Liver (tissue), 9 donors: ENCODE data around the gene TMEM14A. TPM values are rescaled to one million over a fixed set of nuclear protein-coding genes. Genes with fewer than 3 reads are reported as not detected.
A peak's percentile ranks its signal among the peaks of the same experiment; 100 is the strongest.

Source experiments
- DNase-seq: peaks from one replicate; pipeline ENCODE4 v3.0.0-alpha.2; 2017; ENCODE audit warnings: low spot score
- H3K27ac ChIP-seq, 2 donors: one replicate each; pipeline ENCODE4 v1.7.0; 2013; ENCODE audit warnings: inconsistent platforms in 2 of 2, low read length in 2 of 2, control low read depth in 1 of 2, low read depth in 1 of 2, mild to moderate bottlenecking in 1 of 2
- H3K27me3 ChIP-seq, 4 donors: one replicate each; pipeline versions ENCODE4 v1.6.1 to v1.7.0; 2013; ENCODE audit warnings: low read length in 3 of 4, inconsistent platforms in 1 of 4, mild to moderate bottlenecking in 1 of 4, moderate library complexity in 1 of 4; ENCODE audit not compliant: control insufficient read depth in 4 of 4, insufficient read depth in 4 of 4
- H3K36me3 ChIP-seq, 4 donors: one replicate each; pipeline versions ENCODE4 v1.6.1 to v1.7.0; 2013; ENCODE audit warnings: low read length in 3 of 4, mild to moderate bottlenecking in 3 of 4, low read depth in 1 of 4, moderate library complexity in 1 of 4; ENCODE audit not compliant: control insufficient read depth in 4 of 4, insufficient read depth in 3 of 4
- H3K4me1 ChIP-seq, 4 donors: one replicate each; pipeline versions ENCODE4 v1.6.1 to v1.7.0; 2013; ENCODE audit warnings: low read length in 3 of 4, mild to moderate bottlenecking in 3 of 4, moderate library complexity in 1 of 4; ENCODE audit not compliant: control insufficient read depth in 4 of 4, insufficient read depth in 4 of 4
- H3K4me3 ChIP-seq, 3 donors: one replicate each; pipeline versions ENCODE4 v1.6.1 to v1.7.0; 2013; ENCODE audit warnings: low read length in 3 of 3, control low read depth in 1 of 3, low read depth in 1 of 3, mild to moderate bottlenecking in 1 of 3
- H3K9ac ChIP-seq, 2 donors: one replicate each; pipeline ENCODE4 v1.7.0; 2013; ENCODE audit warnings: low read length in 2 of 2, mild to moderate bottlenecking in 2 of 2, moderate library complexity in 2 of 2, control low read depth in 1 of 2, low read depth in 1 of 2
- H3K9me3 ChIP-seq, 4 donors: one replicate each; pipeline versions ENCODE4 v1.6.1 to v1.7.0; 2013; ENCODE audit warnings: low read length in 3 of 4; ENCODE audit not compliant: control insufficient read depth in 4 of 4
- CTCF ChIP-seq: fragments of 150-350 bp; IDR thresholded peaks from 2 replicates; pipeline ENCODE4 v1.5.1; 2017; ENCODE audit warnings: improper control_type of control experiment, low read depth, low read length; ENCODE audit not compliant: missing input control
- EGR1 ChIP-seq, 2 donors: IDR thresholded peaks; 2 replicates each; pipeline ENCODE4 v1.6.1; 2016 to 2018; ENCODE audit warnings: antibody characterized with exemption in 2 of 2, low read depth in 2 of 2
- FOXA2 ChIP-seq: IDR thresholded peaks from 2 replicates; pipeline ENCODE4 v1.6.1; 2016; ENCODE audit warnings: antibody characterized with exemption
- GABPA ChIP-seq, 2 donors: IDR thresholded peaks in 1 of 2; conservative IDR thresholded peaks in 1 of 2; 2 replicates each; pipeline ENCODE4 v1.6.1; 2016; ENCODE audit warnings: antibody characterized with exemption in 2 of 2, mild to moderate bottlenecking in 1 of 2, moderate library complexity in 1 of 2
- HNF4A ChIP-seq, 2 donors: conservative IDR thresholded peaks; 2 replicates each; pipeline ENCODE4 v1.6.1; 2016; ENCODE audit warnings: antibody characterized with exemption in 2 of 2, mild to moderate bottlenecking in 2 of 2
- HNF4G ChIP-seq: IDR thresholded peaks from 2 replicates; pipeline ENCODE4 v1.6.1; 2016; ENCODE audit warnings: antibody characterized with exemption
- JUND ChIP-seq, 2 donors: IDR thresholded peaks; 2 replicates each; pipeline ENCODE4 v1.6.1; 2016; ENCODE audit warnings: antibody characterized with exemption in 2 of 2
- MAX ChIP-seq: IDR thresholded peaks from 2 replicates; pipeline ENCODE4 v1.6.1; 2016; ENCODE audit warnings: antibody characterized with exemption
- NR2F2 ChIP-seq: IDR thresholded peaks from 2 replicates; pipeline ENCODE4 v1.6.1; 2016; ENCODE audit warnings: antibody characterized with exemption
- RAD21 ChIP-seq, 2 donors: IDR thresholded peaks; 2 replicates each; pipeline ENCODE4 v1.6.1; 2016; ENCODE audit warnings: antibody characterized with exemption in 2 of 2, mild to moderate bottlenecking in 2 of 2
- RXRA ChIP-seq, 2 donors: IDR thresholded peaks; 2 replicates each; pipeline ENCODE4 v1.6.1; 2017 to 2018; ENCODE audit warnings: antibody characterized with exemption in 2 of 2, mild to moderate bottlenecking in 1 of 2
- SP1 ChIP-seq: IDR thresholded peaks from 2 replicates; pipeline ENCODE4 v1.6.1; 2018; ENCODE audit warnings: antibody characterized with exemption, mild to moderate bottlenecking
- TAF1 ChIP-seq: conservative IDR thresholded peaks from 2 replicates; pipeline ENCODE4 v1.6.1; 2016; ENCODE audit warnings: antibody characterized with exemption, mild to moderate bottlenecking
- YY1 ChIP-seq: IDR thresholded peaks from 2 replicates; pipeline ENCODE4 v1.6.1; 2016; ENCODE audit warnings: antibody characterized with exemption, mild to moderate bottlenecking
- WGBS: extraction: QIAGEN DNeasy Blood & Tissue Kit; methylation state at CpG from one replicate; pipeline ENCODE4 v1.1.7; 2013; 5-methylcytosine and 5-hydroxymethylcytosine counted together
- polyA plus RNA-seq, 2 donors: library from polyadenylated mRNA; stranded (reverse) in 1 of 2; unstranded in 1 of 2; fragments of 200-250 nt in 1 of 2; fragments of >200 nt in 1 of 2; fragmentation: Nextera tagmentation in 1 of 2; extraction: Ambion mirVana in 1 of 2; gene quantifications; one replicate each; pipeline versions ENCODE4 v1.2.1 to v1.2.3, GENCODE V29; 2013 to 2015
- total RNA-seq, 2 donors: library from RNA; depleted of rRNA; stranded (reverse); fragments of >200 nt; gene quantifications; one replicate each; pipeline ENCODE4 v1.2.3, GENCODE V29; 2014
- TF ChIP-seq, protein P1 (sequence below): IDR thresholded peaks from 2 replicates; pipeline ENCODE4 v1.6.1; 2016; ENCODE audit warnings: antibody characterized with exemption
- TF ChIP-seq, protein P2 (sequence below): IDR thresholded peaks from 2 replicates; pipeline ENCODE4 v1.6.1; 2016; ENCODE audit warnings: antibody characterized with exemption
- donor health status: healthy.
- donor health status: healthy.
- donor health status: healthy.
- donor health status: healthy.
- donor health status: healthy.

The TMEM14A gene
- total and polyA plus RNA-seq, 4 donors: 15.6 to 63.6 (median 22.9) TPM

DNA sequence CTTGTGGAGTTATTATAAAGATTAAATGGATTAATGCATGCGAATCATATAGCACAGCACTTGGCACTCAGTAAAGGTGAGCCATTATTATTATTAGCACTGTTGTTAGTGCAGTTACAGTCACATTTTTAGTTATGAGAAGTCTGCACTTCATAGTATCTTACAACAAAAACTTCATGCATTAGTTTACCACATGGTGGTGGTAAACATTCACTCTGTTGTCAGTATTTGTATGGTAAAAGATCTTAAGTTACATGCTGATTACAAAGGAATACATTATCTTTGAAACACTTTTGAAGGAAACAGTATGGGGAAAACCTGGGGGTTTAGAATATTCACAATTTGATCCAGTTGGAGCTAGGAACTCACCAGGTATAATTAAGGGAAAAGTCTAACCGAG, 20.8 kb downstream of the TMEM14A start (continued):
- no peak for TF ChIP-seq SP1

GRCh38 chr6:52693773-52694172, 22.9 kb downstream of the TMEM14A start:
- no peaks in the 10 kb centered on the region for H3K9me3 ChIP-seq
- no peak for DNase-seq
- H3K4me1 ChIP-seq: peaks cover 3 to 18% (median 14%) of the 10 kb centered on the region in 4 donors

DNA sequence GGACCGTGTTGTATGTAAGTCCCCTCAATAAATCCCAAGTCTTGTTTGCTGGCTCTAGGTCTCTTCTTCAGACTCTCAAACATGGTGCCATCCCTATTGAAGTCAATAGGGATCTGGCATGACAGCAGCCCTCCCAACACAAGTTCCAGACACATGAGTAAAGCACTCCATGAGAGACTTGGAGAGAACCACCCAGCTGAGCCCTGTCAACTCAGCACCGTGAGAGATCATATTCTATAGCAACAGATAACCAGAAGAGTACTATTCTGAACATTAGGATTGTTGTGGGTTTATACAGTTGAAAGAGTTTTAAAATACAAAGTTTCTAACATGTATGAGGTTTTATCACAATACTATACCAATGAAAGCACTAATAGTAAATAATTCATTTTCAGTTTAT, 23.5 kb downstream of the TMEM14A start:
- peaks cover 3 to 18% (median 14%) of the 10 kb centered on the region in 4 donors for H3K4me1 ChIP-seq
- H3K27me3 ChIP-seq: no peaks in the 10 kb centered on the region
- H3K9me3 ChIP-seq: no peaks in the 10 kb centered on the region
- WGBS: 96% methylated on average over 2 of the region's 2 CpGs
- no peak for DNase-seq
- H3K9ac ChIP-seq: no peak overlapping the region
- H3K36me3 ChIP-seq: no peaks in the 10 kb centered on the region
- H3K4me3 ChIP-seq: no peak overlapping the region
- H3K27ac ChIP-seq: no peak overlapping the region
- TF ChIP-seq RXRA (IDR thresholded peaks at IDR 0.05) (no peak), GABPA (IDR thresholded peaks at IDR 0.05 in 1 of 2, conservative IDR thresholded peaks at IDR 0.05 in 1 of 2) (no peak), RAD21 (IDR thresholded peaks at IDR 0.05) (no peak), YY1 (no peak), MAX (no peak), FOXA2 (no peak), NR2F2 (no peak), HNF4A (conservative IDR thresholded peaks at IDR 0.05) (no peak), SP1 (no peak), EGR1 (IDR thresholded peaks at IDR 0.05; ENCODE audit: low read depth in 2 of 2) (no peak), HNF4G (no peak)
- TF ChIP-seq, protein P1, sequence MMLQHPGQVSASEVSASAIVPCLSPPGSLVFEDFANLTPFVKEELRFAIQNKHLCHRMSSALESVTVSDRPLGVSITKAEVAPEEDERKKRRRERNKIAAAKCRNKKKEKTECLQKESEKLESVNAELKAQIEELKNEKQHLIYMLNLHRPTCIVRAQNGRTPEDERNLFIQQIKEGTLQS: no peak
- TF ChIP-seq, protein P2, sequence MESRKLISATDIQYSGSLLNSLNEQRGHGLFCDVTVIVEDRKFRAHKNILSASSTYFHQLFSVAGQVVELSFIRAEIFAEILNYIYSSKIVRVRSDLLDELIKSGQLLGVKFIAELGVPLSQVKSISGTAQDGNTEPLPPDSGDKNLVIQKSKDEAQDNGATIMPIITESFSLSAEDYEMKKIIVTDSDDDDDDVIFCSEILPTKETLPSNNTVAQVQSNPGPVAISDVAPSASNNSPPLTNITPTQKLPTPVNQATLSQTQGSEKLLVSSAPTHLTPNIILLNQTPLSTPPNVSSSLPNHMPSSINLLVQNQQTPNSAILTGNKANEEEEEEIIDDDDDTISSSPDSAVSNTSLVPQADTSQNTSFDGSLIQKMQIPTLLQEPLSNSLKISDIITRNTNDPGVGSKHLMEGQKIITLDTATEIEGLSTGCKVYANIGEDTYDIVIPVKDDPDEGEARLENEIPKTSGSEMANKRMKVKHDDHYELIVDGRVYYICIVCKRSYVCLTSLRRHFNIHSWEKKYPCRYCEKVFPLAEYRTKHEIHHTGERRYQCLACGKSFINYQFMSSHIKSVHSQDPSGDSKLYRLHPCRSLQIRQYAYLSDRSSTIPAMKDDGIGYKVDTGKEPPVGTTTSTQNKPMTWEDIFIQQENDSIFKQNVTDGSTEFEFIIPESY: no peak

More at GRCh38 chr6:52693773-52694172, 22.9 kb downstream of the TMEM14A start:
- WGBS: 60% methylated on average over 4 of the region's 4 CpGs
- no peaks in the 10 kb centered on the region for H3K27me3 ChIP-seq
- no peak overlapping the region for H3K9ac ChIP-seq
- H3K36me3 ChIP-seq: no peaks in the 10 kb centered on the region
- no peak overlapping the region for H3K4me3 ChIP-seq
- H3K27ac ChIP-seq: no peak overlapping the region
- peak; percentile 83 for TF ChIP-seq MAX
- TF ChIP-seq SP1: peak; percentile 46
- TF ChIP-seq TAF1: no peak
- TF ChIP-seq GABPA (IDR thresholded peaks at IDR 0.05 in 1 of 2, conservative IDR thresholded peaks at IDR 0.05 in 1 of 2): no peak
- TF ChIP-seq, protein P1: no peak
- TF ChIP-seq JUND (IDR thresholded peaks at IDR 0.05): no peak
- no peak for TF ChIP-seq YY1
- TF ChIP-seq, protein P2: no peak
- peak in 1 of 2 donors; percentile 26 for TF ChIP-seq RXRA (IDR thresholded peaks at IDR 0.05)
- no peak for TF ChIP-seq EGR1 (IDR thresholded peaks at IDR 0.05; ENCODE audit: low read depth in 2 of 2)
- TF ChIP-seq HNF4A (conservative IDR thresholded peaks at IDR 0.05): peak; percentile 81 to 83
- no peak for TF ChIP-seq HNF4G
- no peak for TF ChIP-seq CTCF
